Fibroblast of lung (primary cell): ENCODE data around the gene TSR3. TPM values are rescaled to one million over a fixed set of nuclear protein-coding genes. Genes with fewer than 3 reads are reported as not detected.

ENCODE experiments used
- DNase-seq, 2 donors: peaks; one replicate each; pipeline versions ENCODE4 v3.0.0 to v3.0.0-alpha.2; 2010; ENCODE audit warnings: low read depth in 2 of 2
- H2AFZ ChIP-seq: 2 replicates; pipeline ENCODE4 v1.5.1; 2012; ENCODE audit warnings: low read length, control low read depth, inconsistent platforms
- H3K27ac ChIP-seq: 2 replicates; pipeline ENCODE4 v1.5.1; 2011; ENCODE audit warnings: low read length, control low read depth; ENCODE audit not compliant: insufficient read depth
- H3K27me3 ChIP-seq: 2 replicates; pipeline ENCODE4 v1.5.1; 2011; ENCODE audit warnings: mild to moderate bottlenecking, low read length; ENCODE audit not compliant: control insufficient read depth, insufficient read depth
- H3K36me3 ChIP-seq: 2 replicates; pipeline ENCODE4 v1.5.1; 2011; ENCODE audit warnings: low read length; ENCODE audit not compliant: control insufficient read depth, insufficient read depth
- H3K4me1 ChIP-seq: 2 replicates; pipeline ENCODE4 v1.5.1; 2011; ENCODE audit warnings: low read length; ENCODE audit not compliant: control insufficient read depth, insufficient read depth; ENCODE audit errors: extremely low read depth
- H3K4me2 ChIP-seq: 2 replicates; pipeline ENCODE4 v1.5.1; 2011; ENCODE audit warnings: low read length, control low read depth; ENCODE audit not compliant: insufficient read depth; ENCODE audit errors: extremely low read depth
- H3K4me3 ChIP-seq, 4 experiments: fragments of 200-600 bp in 1 of 4; sonication (generic) in 1 of 4; replicated peaks in 1 of 4; 2 replicates each; pipeline ENCODE4 v1.5.1; 2011 to 2016; ENCODE audit warnings: low read length in 4 of 4, low read depth in 3 of 4, mild to moderate bottlenecking in 3 of 4, control low read depth in 2 of 4, inconsistent platforms in 1 of 4, mixed read lengths in 1 of 4; ENCODE audit not compliant: insufficient read depth in 1 of 4; ENCODE audit errors: control extremely low read depth in 1 of 4
- H3K79me2 ChIP-seq: 2 replicates; pipeline ENCODE4 v1.5.1; 2012; ENCODE audit warnings: mild to moderate bottlenecking, low read length, inconsistent platforms; ENCODE audit not compliant: control insufficient read depth, insufficient read depth
- H3K9ac ChIP-seq: 2 replicates; pipeline ENCODE4 v1.5.1; 2011; ENCODE audit warnings: mild to moderate bottlenecking, low read length, control low read depth; ENCODE audit not compliant: insufficient read depth
- H3K9me3 ChIP-seq: 2 replicates; pipeline ENCODE4 v1.5.1; 2012; ENCODE audit warnings: low read depth, low read length; ENCODE audit not compliant: control insufficient read depth, insufficient read depth
- H4K20me1 ChIP-seq: 2 replicates; pipeline ENCODE4 v1.5.1; 2011; ENCODE audit warnings: low read length; ENCODE audit not compliant: control insufficient read depth, insufficient read depth; ENCODE audit errors: extremely low read depth
- EZH2 ChIP-seq: IDR thresholded peaks from 2 replicates; pipeline ENCODE4 v1.5.1; 2012; ENCODE audit warnings: low read length, control low read depth, mild to moderate bottlenecking; ENCODE audit errors: missing control alignments
- polyA plus RNA-seq, 2 donors: library from polyadenylated mRNA; depleted of rRNA in 1 of 2; stranded (reverse) in 1 of 2; unstranded in 1 of 2; fragments of >200 nt; gene quantifications; 2 replicates each; pipeline ENCODE4 v1.2.1, GENCODE V29; 2011 to 2012; ENCODE audit warnings: missing spikeins in 1 of 2
- total RNA-seq: library from RNA; depleted of rRNA; stranded (reverse); fragments of >200 nt; gene quantifications from 2 replicates; pipeline ENCODE4 v1.2.1, GENCODE V29; 2014
- TF ChIP-seq, protein P1 (sequence below), 2 donors: IDR thresholded peaks in 1 of 2; conservative IDR thresholded peaks in 1 of 2; 1 replicate in 1 of 2; 2 replicates in 1 of 2; pipeline ENCODE4 v1.5.1; 2011 to 2012; ENCODE audit warnings: low read length in 2 of 2, control low read depth in 1 of 2, inconsistent platforms in 1 of 2, low read depth in 1 of 2, mild to moderate bottlenecking in 1 of 2

Gene TSR3
- total and polyA plus RNA-seq, 2 donors (not counting 1 experiment from before 2014, with no cell fraction given) = 36.2 to 77.6 TPM

DNA sequence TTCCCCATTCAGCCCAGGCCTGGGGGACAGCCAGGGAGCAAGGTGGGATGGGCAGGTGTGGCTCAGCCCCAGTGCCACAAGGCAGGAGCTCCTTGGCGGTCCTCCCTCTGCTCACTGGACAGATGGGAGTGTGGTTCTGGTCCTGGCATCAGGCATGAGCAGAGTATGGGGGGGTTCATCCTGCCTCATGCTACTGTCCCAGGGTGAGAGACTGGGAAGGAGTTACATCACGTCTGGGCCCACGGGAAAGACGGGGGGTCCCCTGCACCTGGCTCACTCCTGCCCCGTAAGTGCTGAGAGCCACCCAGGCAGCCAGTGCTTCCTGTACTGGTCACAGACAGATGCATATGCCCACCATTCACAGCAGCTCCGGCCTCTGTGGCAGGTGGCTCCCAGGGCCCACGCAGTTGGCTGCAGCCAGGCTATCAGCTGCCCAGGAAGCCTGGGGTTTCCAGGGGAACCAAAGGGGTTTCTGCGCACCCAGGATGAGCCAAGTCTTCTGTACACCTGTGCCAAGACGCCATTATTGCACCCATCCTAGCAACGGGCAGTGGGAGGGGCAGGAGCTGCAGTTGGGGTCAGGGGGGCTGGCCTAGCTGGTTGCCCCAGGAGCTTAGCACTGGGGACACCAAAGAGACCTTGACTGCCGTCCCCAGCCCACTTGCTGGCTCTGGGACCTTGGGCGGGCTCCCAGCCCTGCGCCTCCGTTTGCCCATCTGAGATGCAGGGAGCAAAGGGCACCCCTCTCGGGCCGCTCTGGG lies 16.3 kb downstream of the TSR3 start:
- peaks cover 36% of the 10 kb centered on the region for H3K27me3 ChIP-seq
- TF ChIP-seq, protein P1, sequence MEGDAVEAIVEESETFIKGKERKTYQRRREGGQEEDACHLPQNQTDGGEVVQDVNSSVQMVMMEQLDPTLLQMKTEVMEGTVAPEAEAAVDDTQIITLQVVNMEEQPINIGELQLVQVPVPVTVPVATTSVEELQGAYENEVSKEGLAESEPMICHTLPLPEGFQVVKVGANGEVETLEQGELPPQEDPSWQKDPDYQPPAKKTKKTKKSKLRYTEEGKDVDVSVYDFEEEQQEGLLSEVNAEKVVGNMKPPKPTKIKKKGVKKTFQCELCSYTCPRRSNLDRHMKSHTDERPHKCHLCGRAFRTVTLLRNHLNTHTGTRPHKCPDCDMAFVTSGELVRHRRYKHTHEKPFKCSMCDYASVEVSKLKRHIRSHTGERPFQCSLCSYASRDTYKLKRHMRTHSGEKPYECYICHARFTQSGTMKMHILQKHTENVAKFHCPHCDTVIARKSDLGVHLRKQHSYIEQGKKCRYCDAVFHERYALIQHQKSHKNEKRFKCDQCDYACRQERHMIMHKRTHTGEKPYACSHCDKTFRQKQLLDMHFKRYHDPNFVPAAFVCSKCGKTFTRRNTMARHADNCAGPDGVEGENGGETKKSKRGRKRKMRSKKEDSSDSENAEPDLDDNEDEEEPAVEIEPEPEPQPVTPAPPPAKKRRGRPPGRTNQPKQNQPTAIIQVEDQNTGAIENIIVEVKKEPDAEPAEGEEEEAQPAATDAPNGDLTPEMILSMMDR (conservative IDR thresholded peaks at IDR 0.05 in 1 of 2, IDR thresholded peaks at IDR 0.05 in 1 of 2; ENCODE audit: low read depth in 1 of 2, low read length in 2 of 2) = no peak
- no peak for TF ChIP-seq EZH2
- H3K9me3 ChIP-seq = no peaks in the 10 kb centered on the region
- no peaks in the 10 kb centered on the region for H3K36me3 ChIP-seq
- DNase-seq = no peak
- H3K9ac ChIP-seq = no peak overlapping the region
- H2AFZ ChIP-seq = no peak overlapping the region
- H4K20me1 ChIP-seq = no peaks in the 10 kb centered on the region
- H3K79me2 ChIP-seq = no peaks in the 10 kb centered on the region
- H3K4me2 ChIP-seq = no peak overlapping the region
- H3K4me3 ChIP-seq = no peak overlapping the region
- H3K27ac ChIP-seq = no peak overlapping the region
- H3K4me1 ChIP-seq = peaks cover 7% of the 10 kb centered on the region

DNA sequence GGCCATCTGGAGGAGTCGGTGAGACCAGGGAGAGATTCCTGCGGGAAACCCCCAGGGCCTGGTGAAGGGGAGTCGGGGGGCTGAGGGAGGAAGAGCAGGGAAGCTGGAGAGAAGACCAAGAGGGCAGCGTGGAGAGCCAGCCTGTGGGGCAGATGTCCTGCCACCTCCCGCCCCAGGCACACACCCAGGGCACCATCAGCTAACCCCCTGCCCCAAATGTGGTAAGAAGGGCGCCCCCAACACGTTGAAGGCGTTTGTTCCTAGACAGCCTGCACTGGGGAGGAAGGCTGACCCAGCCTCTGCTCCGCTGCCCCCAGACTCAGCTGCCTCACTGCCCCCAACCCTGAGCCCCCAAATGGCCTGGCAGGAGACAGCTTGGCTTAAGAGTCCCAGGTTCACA lies 16.9 kb downstream of the TSR3 start:
- no peak overlapping the region for H3K4me2 ChIP-seq
- no peak for DNase-seq
- no peaks in the 10 kb centered on the region for H4K20me1 ChIP-seq
- no peak overlapping the region for H3K4me3 ChIP-seq
- H3K36me3 ChIP-seq = no peaks in the 10 kb centered on the region
- no peak overlapping the region for H3K9ac ChIP-seq
- H3K4me1 ChIP-seq = peaks cover 7% of the 10 kb centered on the region
- no peaks in the 10 kb centered on the region for H3K9me3 ChIP-seq
- peak; percentile 31 for TF ChIP-seq EZH2
- TF ChIP-seq, protein P1 (conservative IDR thresholded peaks at IDR 0.05 in 1 of 2, IDR thresholded peaks at IDR 0.05 in 1 of 2; ENCODE audit: low read depth in 1 of 2, low read length in 2 of 2) = no peak
- no peaks in the 10 kb centered on the region for H3K79me2 ChIP-seq
- peaks cover 36% of the 10 kb centered on the region for H3K27me3 ChIP-seq
- no peak overlapping the region for H3K27ac ChIP-seq
- H2AFZ ChIP-seq = no peak overlapping the region

DNA sequence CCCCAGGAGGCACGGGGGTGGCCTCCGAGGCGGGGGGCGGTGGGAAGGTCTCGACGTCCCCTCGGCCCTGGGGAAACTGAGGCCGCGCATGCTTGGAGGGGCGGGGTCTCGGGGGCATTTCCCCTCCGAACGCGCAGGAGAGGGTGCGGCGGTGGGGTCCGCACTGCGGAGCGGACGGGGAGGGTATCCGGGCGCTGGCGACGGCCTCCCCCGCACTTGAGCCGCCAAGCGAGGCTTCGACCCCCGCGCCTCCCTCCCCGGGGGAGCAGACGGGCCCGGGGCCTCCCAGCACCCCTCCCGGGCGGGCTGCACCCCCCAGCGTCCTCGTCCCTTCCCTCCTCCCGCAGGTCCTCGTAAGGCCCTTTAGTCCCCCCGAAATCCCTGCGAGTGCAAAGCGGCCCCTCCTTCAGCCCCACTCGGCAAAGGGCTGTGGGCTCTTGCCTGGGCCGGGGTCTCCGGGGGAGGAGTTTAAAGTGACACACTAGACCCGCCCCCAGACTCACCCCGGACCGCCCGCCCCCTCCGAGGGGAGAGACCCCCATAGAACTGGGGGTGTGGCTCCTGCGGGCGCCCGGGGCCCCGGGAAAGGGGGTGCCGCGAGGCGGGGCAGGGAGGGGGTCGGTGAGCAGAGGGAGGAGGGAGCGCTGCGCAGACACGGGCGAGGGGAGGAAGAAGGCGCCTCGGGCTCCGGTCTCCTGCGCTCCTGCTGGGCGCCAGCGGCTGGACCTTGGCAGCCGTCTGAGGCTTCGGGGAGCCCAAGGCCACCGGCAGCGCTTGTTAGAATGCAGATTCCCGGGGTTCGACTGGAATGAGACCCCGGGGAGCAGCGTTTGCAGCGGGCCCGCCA lies 17.6 kb downstream of the TSR3 start:
- H3K27me3 ChIP-seq = peaks cover 36% of the 10 kb centered on the region
- H4K20me1 ChIP-seq = no peaks in the 10 kb centered on the region
- no peak overlapping the region for H3K9ac ChIP-seq
- no peak for TF ChIP-seq EZH2
- TF ChIP-seq, protein P1 (conservative IDR thresholded peaks at IDR 0.05 in 1 of 2, IDR thresholded peaks at IDR 0.05 in 1 of 2; ENCODE audit: low read depth in 1 of 2, low read length in 2 of 2) = no peak
- H3K36me3 ChIP-seq = no peaks in the 10 kb centered on the region
- no peak overlapping the region for H3K27ac ChIP-seq
- no peaks in the 10 kb centered on the region for H3K79me2 ChIP-seq
- no peaks in the 10 kb centered on the region for H3K9me3 ChIP-seq
- H3K4me1 ChIP-seq = peaks cover 7% of the 10 kb centered on the region
- H3K4me2 ChIP-seq = peak overlapping the region; percentile 25
- no peak for DNase-seq
- H3K4me3 ChIP-seq = no peak overlapping the region
- H2AFZ ChIP-seq = no peak overlapping the region
